ENCODE measurements around the gene TIMELESS. TPM values are rescaled to one million over a fixed set of nuclear protein-coding genes. Genes with fewer than 3 reads are reported as not detected.

The TIMELESS gene
- total and polyA plus RNA-seq, 10 of the 15 experiments (the other 5 are each of a cell fraction or from before 2014, with no cell fraction given), result 5.8 to 57.8 (median 31.8) TPM

DNA sequence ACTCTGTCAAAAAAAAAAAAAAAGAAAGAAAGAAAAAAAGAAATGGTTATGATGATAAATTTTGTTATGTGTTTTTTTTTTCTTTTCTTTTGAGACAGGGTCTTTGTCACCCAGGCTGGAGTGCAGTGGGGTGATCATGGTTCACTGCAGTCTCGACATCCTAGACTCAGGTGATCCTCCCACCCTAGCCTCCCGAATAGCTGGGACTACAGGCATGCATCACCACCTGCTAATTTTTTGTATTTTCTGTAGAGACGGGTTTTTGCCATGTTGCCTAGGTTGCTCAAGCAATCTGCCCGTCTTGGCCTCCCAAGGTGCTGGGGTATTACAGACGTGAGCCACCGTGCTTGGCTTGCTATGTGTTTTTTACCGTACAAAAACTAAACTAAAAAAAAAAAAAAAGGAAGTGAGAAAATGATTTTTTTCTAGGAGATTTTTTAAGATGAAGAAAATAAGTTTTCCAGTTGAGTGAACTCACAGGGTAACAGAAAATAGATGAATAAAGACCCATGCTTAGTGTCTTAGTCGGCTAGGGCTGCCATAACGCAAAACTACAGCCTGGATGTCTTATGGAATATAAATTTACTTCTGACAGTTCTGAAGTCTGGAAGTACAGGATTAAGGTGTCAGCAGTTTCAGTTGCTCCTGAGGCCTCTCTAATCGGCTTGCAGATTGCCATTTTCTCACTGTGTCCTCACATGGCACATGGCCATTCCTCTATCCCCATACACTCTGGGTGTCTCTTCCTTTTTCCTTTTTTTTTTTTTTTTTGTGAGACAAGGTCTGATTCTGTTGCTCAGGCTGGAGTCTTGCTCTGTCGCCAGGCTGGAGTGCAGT is 73.4 kb downstream of the TIMELESS start (continued):
- TF ChIP-seq, protein P1, sequence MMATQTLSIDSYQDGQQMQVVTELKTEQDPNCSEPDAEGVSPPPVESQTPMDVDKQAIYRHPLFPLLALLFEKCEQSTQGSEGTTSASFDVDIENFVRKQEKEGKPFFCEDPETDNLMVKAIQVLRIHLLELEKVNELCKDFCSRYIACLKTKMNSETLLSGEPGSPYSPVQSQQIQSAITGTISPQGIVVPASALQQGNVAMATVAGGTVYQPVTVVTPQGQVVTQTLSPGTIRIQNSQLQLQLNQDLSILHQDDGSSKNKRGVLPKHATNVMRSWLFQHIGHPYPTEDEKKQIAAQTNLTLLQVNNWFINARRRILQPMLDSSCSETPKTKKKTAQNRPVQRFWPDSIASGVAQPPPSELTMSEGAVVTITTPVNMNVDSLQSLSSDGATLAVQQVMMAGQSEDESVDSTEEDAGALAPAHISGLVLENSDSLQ (IDR thresholded peaks at IDR 0.05), result peak; percentile 32; the same call in 1 of the 2 replicates
- TF ChIP-seq, protein P2, sequence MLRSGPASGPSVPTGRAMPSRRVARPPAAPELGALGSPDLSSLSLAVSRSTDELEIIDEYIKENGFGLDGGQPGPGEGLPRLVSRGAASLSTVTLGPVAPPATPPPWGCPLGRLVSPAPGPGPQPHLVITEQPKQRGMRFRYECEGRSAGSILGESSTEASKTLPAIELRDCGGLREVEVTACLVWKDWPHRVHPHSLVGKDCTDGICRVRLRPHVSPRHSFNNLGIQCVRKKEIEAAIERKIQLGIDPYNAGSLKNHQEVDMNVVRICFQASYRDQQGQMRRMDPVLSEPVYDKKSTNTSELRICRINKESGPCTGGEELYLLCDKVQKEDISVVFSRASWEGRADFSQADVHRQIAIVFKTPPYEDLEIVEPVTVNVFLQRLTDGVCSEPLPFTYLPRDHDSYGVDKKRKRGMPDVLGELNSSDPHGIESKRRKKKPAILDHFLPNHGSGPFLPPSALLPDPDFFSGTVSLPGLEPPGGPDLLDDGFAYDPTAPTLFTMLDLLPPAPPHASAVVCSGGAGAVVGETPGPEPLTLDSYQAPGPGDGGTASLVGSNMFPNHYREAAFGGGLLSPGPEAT (IDR thresholded peaks at IDR 0.05; ENCODE audit: low read depth), result peak; percentile 63; the same call in 1 of the 2 replicates
- peak; percentile 17; the same call in 1 of the 2 replicates for TF ChIP-seq RUNX3 (IDR thresholded peaks at IDR 0.05; ENCODE audit: low read length)
- peak; percentile 85 for TF ChIP-seq SPI1 (IDR thresholded peaks at IDR 0.05; ENCODE audit: borderline replicate concordance, insufficient read depth, low read depth, low read length)
- TF ChIP-seq CREM (IDR thresholded peaks at IDR 0.05; ENCODE audit: low read depth), result no peak
- TF ChIP-seq EGR1 (IDR thresholded peaks at IDR 0.05; ENCODE audit: borderline replicate concordance in 1 of 2, low read depth in 2 of 2, low read length in 2 of 2), result no peak
- TF ChIP-seq, protein P3, sequence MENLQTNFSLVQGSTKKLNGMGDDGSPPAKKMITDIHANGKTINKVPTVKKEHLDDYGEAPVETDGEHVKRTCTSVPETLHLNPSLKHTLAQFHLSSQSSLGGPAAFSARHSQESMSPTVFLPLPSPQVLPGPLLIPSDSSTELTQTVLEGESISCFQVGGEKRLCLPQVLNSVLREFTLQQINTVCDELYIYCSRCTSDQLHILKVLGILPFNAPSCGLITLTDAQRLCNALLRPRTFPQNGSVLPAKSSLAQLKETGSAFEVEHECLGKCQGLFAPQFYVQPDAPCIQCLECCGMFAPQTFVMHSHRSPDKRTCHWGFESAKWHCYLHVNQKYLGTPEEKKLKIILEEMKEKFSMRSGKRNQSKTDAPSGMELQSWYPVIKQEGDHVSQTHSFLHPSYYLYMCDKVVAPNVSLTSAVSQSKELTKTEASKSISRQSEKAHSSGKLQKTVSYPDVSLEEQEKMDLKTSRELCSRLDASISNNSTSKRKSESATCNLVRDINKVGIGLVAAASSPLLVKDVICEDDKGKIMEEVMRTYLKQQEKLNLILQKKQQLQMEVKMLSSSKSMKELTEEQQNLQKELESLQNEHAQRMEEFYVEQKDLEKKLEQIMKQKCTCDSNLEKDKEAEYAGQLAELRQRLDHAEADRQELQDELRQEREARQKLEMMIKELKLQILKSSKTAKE (IDR thresholded peaks at IDR 0.05; ENCODE audit: low read depth, poor library complexity, severe bottlenecking), result peak; percentile 34
- TF ChIP-seq SREBF1 (IDR thresholded peaks at IDR 0.05; ENCODE audit: low read length), result no peak
- 0 out of 2 replicates have a peak, but pooled peaks have one; percentile 65 for TF ChIP-seq CBX5 (IDR thresholded peaks at IDR 0.05; ENCODE audit: low read depth)

Data from GM12878 (cell line).